Mesothelial cell of epicardium (in vitro differentiated cells): Measurements from ENCODE around the gene KCNK4. TPM values are rescaled to one million over a fixed set of nuclear protein-coding genes. Genes with fewer than 3 reads are reported as not detected.

ENCODE experiments used
- DNase-seq, 2 experiments: peaks; one replicate each; pipeline ENCODE4 v3.0.0; 2021; ENCODE audit warnings: low spot score in 2 of 2; ENCODE audit not compliant: unreplicated experiment in 2 of 2
- H3K27ac Mint-ChIP-seq: 2 replicates; pipeline ENCODE4 v1.8.0; 2021; ENCODE audit warnings: mixed read lengths
- H3K27me3 Mint-ChIP-seq: 2 replicates; pipeline ENCODE4 v1.8.0; 2021; ENCODE audit warnings: low read depth, mixed read lengths
- H3K36me3 Mint-ChIP-seq: 2 replicates; pipeline ENCODE4 v1.8.0; 2021; ENCODE audit warnings: mixed read lengths
- H3K4me1 Mint-ChIP-seq: 2 replicates; pipeline ENCODE4 v1.8.0; 2021; ENCODE audit warnings: mixed read lengths
- H3K4me3 Mint-ChIP-seq: 2 replicates; pipeline ENCODE4 v1.8.0; 2021; ENCODE audit warnings: mild to moderate bottlenecking, moderate library complexity, mixed read lengths
- H3K9me3 Mint-ChIP-seq: 2 replicates; pipeline ENCODE4 v1.8.0; 2021; ENCODE audit warnings: mixed read lengths
- total RNA-seq: library from RNA; stranded (reverse); gene quantifications from 3 replicates; pipeline ENCODE4 v1.2.1, GENCODE V29; 2021
- TF ChIP-seq, protein P1 (sequence below): fragments of 200-600 bp; sonication (generic); IDR thresholded peaks from one replicate; pipeline ENCODE4 v1.5.0; 2021; ENCODE audit warnings: antibody characterized with exemption; ENCODE audit not compliant: unreplicated experiment

Gene KCNK4
- total RNA-seq, 1 donor from 2014 or later: 0.58 TPM

- no peaks in the 10 kb centered on the region for H3K9me3 Mint-ChIP-seq
- no peaks in the 10 kb centered on the region for H3K36me3 Mint-ChIP-seq
- TF ChIP-seq, protein P1, sequence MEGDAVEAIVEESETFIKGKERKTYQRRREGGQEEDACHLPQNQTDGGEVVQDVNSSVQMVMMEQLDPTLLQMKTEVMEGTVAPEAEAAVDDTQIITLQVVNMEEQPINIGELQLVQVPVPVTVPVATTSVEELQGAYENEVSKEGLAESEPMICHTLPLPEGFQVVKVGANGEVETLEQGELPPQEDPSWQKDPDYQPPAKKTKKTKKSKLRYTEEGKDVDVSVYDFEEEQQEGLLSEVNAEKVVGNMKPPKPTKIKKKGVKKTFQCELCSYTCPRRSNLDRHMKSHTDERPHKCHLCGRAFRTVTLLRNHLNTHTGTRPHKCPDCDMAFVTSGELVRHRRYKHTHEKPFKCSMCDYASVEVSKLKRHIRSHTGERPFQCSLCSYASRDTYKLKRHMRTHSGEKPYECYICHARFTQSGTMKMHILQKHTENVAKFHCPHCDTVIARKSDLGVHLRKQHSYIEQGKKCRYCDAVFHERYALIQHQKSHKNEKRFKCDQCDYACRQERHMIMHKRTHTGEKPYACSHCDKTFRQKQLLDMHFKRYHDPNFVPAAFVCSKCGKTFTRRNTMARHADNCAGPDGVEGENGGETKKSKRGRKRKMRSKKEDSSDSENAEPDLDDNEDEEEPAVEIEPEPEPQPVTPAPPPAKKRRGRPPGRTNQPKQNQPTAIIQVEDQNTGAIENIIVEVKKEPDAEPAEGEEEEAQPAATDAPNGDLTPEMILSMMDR: no peak
- peaks cover 13% of the 10 kb centered on the region for H3K4me1 Mint-ChIP-seq
- peak in 1 of 2 experiments; percentile 74 for DNase-seq
- H3K27ac Mint-ChIP-seq: no peak overlapping the region
- peaks cover 3% of the 10 kb centered on the region for H3K27me3 Mint-ChIP-seq
- peak overlapping the region; percentile 63 for H3K4me3 Mint-ChIP-seq
Observed at GRCh38 chr11:64340671-64341335, 49.7 kb downstream of the KCNK4 start.

GRCh38 chr11:64341429-64341828, 50.3 kb downstream of the KCNK4 start:
- Mint-ChIP-seq H3K36me3 (no peaks in the 10 kb centered on the region), H3K9me3 (no peaks in the 10 kb centered on the region), H3K27ac (no peak overlapping the region), H3K4me1 (peaks cover 13% of the 10 kb centered on the region), H3K4me3 (peak overlapping the region; percentile 63), H3K27me3 (peaks cover 3% of the 10 kb centered on the region)
- TF ChIP-seq, protein P1: no peak
- DNase-seq: no peak

GRCh38 chr11:64341851-64342791, 51.0 kb downstream of the KCNK4 start:
- TF ChIP-seq, protein P1: no peak
- Mint-ChIP-seq H3K27me3 (peaks cover 3% of the 10 kb centered on the region), H3K4me1 (peaks cover 13% of the 10 kb centered on the region), H3K4me3 (peak overlapping the region; percentile 44), H3K9me3 (no peaks in the 10 kb centered on the region), H3K36me3 (no peaks in the 10 kb centered on the region), H3K27ac (peak overlapping the region; percentile 56)
- DNase-seq: peak; percentile 79 to 90

DNA sequence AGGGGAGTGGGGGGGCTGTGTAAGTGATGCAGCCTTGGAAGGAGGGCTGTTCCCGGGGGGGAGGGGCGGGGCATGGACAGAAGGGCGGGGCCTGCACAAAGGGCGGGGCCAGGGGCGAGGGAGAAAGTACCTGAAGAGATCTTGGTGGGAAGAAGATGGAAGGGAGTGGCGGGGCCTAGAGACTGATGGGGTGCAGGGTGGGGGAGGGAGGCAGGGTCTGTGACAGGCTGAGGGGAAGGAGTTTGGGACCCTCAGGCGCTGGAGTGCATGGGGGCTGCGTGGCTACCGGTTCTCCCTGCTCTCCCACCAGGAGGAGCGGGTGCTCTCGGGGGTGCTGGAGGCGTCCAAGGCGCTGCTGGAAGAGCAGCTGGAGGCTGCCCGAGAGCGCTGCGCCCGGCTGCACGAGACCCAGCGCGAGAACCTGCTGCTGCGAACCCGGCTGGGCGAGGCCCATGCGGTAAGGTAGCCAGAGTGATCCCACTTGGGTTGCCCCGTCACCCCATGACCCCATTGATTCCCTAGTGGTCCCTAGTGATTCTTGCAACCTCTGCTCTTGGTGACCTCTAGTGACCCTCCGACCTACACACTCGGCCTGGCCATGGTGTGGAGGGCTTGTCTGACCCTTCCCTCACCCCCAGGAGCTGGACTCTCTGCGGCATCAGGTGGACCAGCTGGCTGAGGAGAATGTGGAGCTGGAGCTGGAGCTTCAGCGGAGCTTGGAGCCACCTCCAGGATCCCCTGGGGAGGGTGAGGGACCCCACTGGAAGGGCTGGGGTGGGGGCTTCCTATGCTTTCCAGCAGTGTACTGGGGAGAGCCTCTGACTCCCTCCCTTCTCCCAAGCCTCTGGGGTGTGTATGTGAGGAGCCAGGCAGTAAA, 52.0 kb downstream of the KCNK4 start:
- no peaks in the 10 kb centered on the region for H3K9me3 Mint-ChIP-seq
- TF ChIP-seq, protein P1: no peak
- H3K4me1 Mint-ChIP-seq: peaks cover 11% of the 10 kb centered on the region
- H3K27me3 Mint-ChIP-seq: peaks cover 3% of the 10 kb centered on the region
- no peak overlapping the region for H3K4me3 Mint-ChIP-seq
- H3K36me3 Mint-ChIP-seq: no peaks in the 10 kb centered on the region
- DNase-seq: no peak
- H3K27ac Mint-ChIP-seq: no peak overlapping the region

GRCh38 chr11:64343767-64344559, 52.9 kb downstream of the KCNK4 start:
- Mint-ChIP-seq H3K9me3 (no peaks in the 10 kb centered on the region), H3K4me3 (no peak overlapping the region), H3K27ac (no peak overlapping the region), H3K36me3 (no peaks in the 10 kb centered on the region), H3K27me3 (peaks cover 3% of the 10 kb centered on the region), H3K4me1 (peaks cover 8% of the 10 kb centered on the region)
- no peak for DNase-seq
- TF ChIP-seq, protein P1: no peak
